NK-92 (cell line): ENCODE results near the gene SRGAP3.

Source experiments
- DNase-seq: peaks from one replicate; lab custom pipeline; 2025; ENCODE audit not compliant: unreplicated experiment; lab: John Stamatoyannopoulos, UW

Gene SRGAP3

DNA sequence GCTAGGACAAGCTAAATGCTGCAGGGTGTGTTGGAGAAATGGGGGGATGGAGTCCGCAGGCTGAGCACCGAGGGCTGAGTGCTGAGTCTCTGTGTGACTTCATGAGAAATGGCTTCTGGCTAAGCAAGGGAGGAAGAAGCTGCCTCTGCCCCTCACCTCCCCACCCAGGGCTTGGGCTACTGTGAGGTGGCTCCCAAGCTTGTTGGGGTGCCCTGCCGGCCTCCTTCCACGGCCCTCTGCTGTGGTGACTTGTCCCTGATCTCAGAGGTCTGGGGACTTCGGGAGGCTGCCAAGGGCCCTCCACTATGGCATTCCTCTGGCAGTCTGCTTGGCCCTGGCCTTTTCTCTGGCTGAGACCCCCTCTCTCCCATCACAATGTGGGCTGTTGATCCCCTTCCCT is 256.1 kb downstream of the SRGAP3 start:
- no peak for DNase-seq

DNA sequence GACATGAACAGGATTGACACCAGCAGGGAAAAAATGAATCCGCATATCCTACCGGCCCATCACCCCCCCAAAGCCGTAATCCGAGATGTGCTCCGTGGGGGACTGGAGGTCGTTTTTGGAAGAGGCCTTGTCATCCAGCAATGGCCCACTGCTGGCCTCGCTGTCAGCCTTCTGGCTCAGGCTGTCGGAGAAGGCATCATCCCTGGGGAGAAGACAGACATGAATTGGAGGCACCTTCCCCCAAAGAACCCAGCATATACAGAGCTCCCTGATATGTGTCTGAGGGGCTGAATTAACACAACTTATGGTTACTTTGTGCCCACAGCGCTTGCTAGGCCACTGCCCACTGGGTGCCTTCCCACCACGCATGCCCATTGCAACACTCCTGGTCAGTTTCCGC is 256.6 kb downstream of the SRGAP3 start:
- DNase-seq: no peak

DNA sequence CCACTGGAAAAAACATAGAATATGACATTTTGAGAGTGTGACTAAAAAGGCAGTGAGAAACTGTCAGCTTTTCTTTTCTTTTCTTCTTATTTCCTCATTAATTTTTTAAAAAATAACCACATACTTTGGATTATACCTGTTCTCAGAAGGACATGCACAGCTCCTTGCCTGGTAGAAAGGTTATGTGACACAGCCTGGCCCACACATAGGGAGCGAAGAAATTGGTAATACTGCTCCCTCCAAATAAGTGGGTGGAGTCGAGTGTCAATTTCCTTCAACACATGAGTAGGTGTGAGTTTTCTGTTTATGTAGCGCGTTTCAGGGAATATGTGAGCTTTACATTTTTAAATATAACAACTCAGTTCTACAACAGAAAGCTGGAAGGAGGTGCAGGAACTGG is 257.2 kb downstream of the SRGAP3 start:
- no peak for DNase-seq

DNA sequence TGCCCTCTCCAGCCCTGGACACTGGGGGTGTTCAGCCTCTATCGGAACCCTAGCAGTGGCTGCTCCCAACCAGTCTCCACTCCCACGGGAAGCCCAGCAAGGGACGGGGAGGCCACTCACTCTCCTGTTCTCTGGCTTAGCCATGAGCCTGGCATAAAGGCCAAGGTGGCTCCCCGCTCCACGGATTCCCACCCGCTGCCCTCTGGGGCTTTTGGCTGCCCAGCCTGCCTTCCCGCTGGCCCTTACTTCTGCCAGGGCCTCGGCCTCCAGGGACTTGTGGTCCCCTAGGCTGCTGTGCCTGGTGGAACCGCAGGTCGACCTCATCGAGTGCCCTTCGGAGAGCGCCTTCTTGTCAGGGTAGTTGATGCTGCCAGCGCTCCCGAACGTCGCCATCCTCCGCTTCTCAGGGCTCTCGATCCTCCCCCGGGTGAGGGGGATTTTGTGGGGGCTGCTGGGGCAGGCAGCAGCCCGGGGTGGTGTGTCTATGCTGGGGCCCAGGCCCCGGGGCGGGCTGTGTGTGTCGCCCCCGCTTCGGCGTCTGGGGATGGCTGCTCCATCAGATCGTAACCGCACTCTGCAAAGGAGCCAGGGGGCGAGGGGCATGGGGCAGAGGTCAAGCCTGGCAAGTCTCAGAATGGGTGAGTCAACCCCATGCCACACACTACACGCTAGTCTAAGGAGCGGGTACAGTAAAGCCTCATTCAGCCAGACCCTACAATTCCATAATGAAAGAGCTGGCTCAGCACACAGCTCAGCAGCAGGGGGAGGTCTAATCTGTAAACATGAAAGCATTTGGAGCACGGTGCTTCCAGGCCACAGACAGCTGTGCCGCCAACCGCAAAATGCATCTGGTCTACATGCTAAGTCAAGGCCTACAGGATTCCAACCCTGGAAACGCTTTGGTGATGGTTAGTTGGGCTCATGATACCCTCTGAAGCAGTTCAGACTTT is 258.9 kb downstream of the SRGAP3 start:
- DNase-seq: no peak

DNA sequence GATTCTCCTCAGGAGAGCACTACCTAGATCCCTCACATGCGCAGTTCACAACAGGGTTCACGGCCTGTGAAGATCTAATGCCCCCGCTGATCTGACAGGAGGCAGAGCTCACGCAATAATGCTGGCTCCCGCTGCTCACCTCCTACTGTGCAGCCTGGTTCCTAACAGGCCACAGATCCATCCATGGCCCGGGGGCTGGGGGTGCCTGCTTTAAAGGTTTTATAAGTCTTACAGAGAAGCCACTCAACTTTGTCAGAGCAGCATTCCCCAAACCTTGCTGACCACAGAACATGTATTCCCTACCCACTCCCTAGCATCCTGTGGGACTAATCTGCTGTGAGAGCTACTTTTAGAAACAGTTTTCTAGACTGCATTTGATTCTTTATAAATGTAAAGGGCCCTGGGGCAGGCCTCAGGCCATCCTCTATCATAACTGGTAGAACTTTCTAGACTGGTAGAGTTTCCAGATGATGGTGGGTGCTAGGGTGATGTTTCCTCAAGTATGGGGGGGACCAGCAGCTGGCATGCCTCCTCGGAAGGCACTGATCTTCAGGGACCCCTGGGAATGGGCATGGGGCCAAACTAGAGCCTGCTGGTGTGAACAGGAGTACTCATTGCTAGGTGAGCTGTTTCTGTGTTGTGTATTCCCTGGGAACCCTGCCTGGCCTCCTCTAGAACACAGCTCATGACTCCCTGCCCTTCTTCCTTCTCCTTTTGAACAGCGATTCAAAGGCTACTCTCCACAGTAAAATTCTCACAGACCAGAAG is 260.5 kb downstream of the SRGAP3 start:
- no peak for DNase-seq

DNA sequence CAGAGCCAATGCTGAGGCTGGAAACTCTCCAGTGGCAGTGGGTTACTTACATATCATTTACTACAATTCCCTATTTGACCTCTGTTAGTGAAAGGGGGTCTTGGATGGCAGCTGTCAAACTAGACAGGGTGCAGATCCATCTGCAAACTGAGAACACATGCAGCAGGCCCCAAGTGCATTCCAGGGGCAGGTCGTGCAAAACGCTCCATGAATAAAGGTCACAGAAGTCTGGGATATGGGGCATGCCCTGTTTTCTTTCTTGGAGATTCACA is 261.1 kb downstream of the SRGAP3 start:
- no peak for DNase-seq

DNA sequence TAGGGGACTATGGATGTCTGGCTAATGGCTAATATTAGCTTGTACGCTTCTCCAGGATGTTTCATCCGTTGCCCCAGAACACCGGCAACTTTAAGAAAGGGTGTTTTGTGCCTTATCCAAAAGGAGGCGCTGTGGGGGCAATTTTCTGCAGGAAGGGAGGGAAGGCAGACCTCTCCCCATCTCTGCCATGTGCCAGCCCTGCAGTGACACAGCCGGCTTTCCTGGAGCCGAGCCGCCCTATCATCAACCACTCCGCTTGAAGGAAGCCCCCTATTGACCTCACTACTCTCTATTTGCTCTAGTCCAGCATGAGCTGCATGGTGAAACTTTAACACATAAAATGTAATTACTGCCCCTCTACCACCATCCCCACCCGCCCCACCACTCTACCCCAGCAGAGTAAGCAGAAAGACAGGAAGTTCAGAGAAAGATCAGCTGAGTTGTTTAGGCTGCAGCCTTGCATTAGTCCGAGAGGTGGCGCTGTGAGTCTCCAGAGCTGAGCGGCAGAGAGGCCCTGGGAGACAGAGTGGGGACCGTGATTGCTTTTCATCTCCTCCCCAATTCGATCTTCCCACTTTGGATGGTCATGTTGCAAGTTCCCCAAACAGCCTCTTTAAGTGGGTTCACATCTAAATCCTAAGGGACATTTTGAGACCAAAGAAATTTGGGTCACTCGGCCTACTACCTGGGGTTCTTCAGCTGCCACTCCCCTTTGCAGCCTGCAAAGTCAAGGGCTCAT is 261.6 kb downstream of the SRGAP3 start:
- DNase-seq: no peak

DNA sequence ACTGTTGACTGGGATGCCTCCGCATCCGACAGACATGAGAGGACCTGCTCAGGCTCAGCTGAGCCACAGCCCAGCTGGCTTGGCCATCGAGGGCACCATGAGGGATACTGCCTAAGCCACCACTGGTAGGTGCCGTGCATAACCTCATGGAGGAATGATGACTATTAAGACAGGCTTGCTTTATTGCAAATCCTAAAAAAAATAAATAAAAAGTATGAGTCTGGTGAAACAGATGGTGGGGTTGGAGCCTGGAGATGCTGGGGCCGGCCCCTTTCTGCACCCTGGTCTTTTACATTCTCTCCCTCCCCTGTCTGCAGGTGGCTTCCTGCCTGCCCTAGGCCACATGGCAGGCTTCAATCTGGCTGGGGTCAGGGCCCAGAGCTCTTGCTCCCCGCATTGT is 262.2 kb downstream of the SRGAP3 start:
- DNase-seq: no peak

DNA sequence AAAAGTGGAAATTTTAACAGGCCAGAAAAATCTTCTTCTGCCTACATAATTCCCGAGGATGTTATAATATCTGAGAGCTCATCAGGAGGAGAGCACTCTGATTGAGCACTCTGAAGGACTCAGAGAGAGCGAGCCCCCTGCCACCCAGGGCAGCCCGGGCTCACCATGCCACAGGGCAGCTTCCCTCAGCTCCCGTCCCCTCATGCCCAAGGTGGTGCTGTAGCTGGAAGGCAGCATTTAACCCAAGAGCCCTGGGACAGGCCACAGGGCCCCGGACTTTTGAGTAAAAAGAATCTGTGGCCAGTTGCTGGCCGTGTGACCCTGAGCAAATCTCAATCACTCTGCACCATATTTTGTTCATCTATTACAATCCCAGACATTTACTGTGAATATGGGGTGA is 262.7 kb downstream of the SRGAP3 start:
- DNase-seq: no peak

DNA sequence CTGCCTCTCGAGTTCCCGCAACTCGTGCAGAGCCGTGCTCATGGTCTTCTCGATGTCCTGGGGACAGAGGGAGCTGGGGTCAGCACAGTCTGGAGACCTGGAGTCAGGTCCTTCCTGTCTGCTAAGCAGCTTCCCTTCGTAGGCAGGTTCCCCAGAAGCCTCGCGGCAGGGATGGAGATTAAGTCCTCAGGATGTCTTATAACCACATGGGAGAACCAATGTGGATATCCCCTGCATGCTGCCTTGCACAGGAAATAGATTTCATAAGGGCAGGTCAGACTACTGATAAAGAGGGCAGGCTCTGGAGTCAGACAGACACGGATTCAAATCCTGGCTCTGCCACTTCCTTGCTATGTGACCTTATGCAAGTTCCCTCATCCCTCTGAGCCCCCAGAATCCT is 263.6 kb downstream of the SRGAP3 start:
- no peak for DNase-seq

DNA sequence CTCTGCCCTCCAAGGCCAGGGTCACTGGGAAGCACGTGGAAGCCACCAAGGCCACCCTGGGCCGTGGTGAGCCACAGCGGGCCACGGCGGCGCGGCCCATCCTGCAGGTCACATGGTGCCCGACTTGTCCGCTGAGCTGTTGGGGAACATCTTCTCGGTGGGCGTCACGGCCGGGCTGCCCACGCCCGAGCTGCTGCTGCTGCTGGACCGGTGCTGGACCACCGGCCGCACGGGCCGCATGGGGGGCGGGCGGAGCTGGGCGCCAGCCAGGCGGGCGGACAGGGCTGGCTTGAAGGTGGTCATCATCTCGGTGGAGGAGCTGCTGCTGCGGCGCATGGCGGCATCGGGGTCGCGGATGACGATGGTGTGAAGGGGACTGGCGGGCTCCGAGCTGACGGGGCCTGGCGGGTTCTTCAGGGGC is 264.0 kb downstream of the SRGAP3 start:
- DNase-seq: no peak

DNA sequence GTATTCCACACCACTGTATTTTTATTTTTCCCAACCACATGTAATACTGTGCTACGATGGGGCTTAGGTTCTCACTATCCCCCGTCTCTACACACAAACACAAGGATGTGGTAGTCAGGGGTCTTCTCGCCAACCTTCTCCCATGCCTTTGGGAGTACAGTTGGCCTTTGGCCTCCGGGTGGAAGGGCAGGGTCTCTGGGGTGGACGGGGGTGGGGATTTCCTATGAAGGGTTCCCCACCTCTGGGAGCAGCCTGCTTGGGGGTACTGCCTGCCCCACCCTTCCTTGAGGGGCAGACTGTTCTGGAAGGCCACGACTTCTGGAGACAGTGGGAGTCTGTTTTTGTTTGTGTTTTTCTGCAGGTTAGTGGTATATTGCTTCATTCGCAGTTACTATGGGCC is 264.9 kb downstream of the SRGAP3 start:
- DNase-seq: no peak

DNA sequence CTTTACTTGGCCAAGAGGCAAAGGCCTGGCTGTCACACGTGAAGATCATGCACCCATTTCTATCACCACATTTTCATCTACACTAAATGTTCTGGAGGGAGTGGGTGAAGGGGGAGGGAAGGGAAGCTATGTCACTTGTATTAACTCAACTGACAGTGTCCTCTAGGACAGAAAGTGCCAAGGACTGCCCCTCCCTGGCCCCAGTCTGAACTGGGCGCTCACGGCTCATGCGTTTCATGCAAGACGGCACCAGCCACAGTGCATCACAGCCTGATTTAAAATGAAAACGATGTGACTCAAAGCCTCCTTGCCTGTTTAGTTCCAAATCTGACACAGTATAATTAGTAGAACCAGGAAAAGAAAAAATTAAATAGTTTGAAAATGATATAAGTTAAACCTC is 265.4 kb downstream of the SRGAP3 start:
- no peak for DNase-seq

DNA sequence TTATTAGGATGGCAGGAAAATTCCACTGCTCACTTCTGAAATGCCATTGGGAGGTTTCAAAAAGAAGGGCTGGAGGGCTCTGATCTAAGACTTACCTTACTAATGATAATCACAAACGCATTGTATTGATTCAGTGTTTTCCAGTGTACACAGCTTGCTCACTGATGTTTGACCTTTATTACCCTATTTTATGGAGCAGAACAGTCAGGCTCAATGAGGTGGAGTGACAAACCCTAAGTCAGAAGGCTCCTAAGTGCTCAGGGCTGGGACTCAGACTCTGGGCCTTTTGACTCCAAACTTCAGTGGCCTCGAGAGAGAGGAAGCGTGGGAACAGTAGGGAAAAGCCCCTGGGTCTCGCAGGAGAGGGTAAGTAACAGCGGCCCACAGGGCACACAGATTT is 265.9 kb downstream of the SRGAP3 start:
- DNase-seq: no peak

DNA sequence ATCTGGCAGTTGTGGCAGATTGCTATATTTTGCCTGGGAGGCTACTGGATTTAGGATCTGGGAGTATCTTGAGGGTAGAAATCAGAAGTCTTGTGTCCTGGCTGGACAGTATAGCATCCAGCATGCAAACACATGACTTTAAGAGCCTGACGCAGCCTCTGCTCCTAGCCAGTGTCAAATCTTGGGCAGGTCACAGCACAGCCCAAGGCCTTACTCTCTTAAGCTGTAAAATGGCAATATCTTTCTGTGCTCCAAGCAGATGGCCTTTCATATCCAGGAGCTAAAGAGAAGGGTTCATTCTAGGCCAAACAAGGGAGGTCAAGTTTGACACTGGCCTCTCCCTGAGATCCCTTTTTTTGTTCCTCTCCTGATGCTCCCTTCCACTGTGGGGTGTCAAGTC is 266.4 kb downstream of the SRGAP3 start:
- DNase-seq: no peak

DNA sequence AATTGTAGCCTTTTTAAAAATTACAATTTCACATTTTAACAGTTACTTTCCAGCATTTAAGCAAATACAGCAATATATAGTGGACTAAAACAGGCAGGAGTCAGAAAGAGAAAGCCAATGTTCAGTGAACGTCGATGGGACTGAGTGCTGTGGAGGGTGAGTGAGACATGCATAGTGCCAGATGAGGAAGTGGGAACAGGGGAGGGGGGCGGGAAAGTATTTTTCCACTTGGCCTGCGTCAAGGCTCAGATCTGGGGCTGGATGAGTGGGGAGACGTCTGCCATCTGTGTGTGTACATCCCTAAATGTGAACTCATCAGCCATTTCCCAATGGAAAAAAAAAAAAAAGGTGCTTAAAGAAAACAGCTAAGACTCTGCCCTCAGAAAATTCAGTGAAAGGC is 266.9 kb downstream of the SRGAP3 start:
- no peak for DNase-seq

DNA sequence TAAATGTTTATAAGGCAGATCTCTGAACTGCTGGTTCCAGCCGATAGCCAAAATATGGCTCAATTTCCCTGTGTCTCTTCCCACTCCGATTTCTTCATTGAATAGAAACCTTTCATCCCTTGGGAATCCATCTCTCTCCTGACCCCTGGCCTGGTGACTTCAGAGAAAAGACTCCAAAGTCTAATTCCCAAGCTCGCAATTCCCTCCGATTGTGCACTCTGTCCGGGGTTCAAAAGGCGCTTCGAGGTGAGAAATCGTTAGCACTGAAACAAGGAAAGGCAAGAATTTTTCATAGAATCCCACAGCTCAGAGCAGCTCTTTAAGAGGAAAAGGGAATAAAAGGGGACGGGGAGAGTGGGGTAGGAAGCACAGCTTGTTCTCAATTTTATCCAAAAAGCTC is 267.7 kb downstream of the SRGAP3 start:
- no peak for DNase-seq

DNA sequence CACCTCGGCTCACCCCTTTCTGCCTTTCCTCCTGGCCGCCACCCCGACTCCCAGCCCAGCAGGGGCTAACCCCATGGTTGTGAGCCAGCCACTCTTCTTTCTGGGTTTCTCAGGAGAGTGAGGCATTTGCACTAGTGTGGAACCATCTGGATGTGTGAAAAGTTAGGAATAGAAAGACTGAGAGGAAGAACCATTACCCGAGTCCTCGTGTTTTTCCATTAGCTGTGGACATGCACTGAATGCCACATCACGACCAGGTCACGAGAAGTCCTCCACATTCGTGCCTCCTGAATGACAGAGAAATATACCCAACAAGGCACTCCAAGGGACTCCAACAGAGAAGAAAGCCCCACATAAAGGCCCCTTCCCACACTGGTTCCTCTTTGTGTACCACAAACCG is 268.1 kb downstream of the SRGAP3 start:
- DNase-seq: no peak

DNA sequence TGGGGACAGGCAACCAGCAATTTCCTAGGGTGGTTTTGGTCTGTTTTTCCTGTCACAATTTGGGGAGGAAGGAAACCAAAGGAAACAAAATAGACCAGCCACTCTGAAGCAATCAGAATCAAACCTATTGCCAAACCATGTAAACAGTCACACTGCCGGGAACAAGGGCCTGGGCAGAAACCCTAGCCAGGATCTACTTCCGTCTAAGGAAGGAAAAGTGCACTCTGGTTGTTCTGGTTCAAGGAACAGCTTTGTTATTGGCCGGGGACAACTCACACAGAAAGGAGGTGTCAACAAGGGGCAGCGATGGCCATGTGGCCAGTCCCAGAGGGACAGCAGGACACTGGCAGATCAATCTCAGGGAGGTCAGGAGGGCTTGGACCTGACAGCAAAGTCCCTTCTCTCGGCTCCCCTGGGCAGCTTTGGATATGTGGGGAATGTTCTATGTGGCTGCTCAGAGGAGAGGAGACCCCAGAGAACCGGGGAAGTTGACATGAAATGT is 268.6 kb downstream of the SRGAP3 start:
- DNase-seq: no peak

DNA sequence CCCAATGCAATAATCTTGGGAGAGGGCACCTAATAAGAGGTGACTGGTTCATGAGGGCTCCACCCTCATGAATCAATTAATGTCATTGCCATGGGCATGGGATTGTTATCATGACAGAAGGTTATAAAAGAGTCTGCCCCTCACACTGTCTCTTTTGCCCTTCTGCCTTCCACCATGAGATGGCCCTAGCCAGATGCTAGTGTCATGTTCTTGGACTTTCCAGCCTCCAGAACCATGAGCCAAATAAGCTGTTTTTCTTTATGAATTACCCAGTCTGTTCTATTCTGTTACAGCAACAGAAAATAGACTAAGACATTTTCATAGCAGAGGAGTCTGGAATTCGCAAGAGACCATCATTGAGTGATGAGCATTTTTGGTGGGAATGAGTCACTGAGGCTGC is 270.2 kb downstream of the SRGAP3 start:
- DNase-seq: no peak

DNA sequence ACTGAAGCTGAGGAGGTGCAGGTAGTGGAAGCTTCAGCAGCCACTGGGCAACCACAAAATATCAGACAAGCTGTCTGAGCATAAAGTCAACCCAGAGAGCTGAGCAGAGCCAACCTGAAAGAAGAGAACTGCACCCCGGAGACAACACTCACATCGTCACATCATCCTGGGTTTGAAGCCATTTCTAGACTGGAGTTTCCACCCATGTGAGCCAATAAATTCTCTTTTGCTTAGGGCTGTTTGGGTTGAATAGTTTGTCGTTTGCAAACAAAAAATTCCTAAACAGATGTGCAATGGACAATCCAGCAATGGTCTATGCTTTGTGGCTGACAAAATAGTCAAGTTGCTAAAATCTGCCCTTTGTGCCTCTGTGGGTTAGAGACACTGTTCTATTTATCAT is 270.9 kb downstream of the SRGAP3 start:
- DNase-seq: no peak
